Activated CD4-positive, alpha-beta memory T cell treated with anti-CD3 and anti-CD28 coated beads for 36 hours (primary cell): ENCODE results near the gene HDDC3. TPM values are rescaled to one million over a fixed set of nuclear protein-coding genes. Genes with fewer than 3 reads are reported as not detected.
A peak's percentile ranks its signal among the peaks of the same experiment; 100 is the strongest.

Experiments
- CTCF ChIA-PET: fragments of 350-600 bp; sonication (Branson Sonifier 250); formaldehyde crosslinking; loops from one replicate; lab custom pipeline; 2021; ENCODE audit warnings: antibody characterized with exemption, inconsistent platforms; lab: Charles Lee
- POLR2A ChIA-PET: fragments of 350-600 bp; sonication (Branson Sonifier 250); formaldehyde crosslinking; loops from one replicate; lab custom pipeline; 2021; ENCODE audit warnings: antibody characterized with exemption; lab: Charles Lee
- DNase-seq: peaks from one replicate; pipeline ENCODE4 v3.0.0-alpha.2; 2020
- H3K27ac Mint-ChIP-seq: one replicate; pipeline ENCODE4 v1.8.0; 2021; ENCODE audit warnings: mixed read lengths
- H3K27me3 Mint-ChIP-seq: one replicate; pipeline ENCODE4 v1.8.0; 2021; ENCODE audit warnings: mixed read lengths
- H3K36me3 Mint-ChIP-seq: one replicate; pipeline ENCODE4 v1.8.0; 2021; ENCODE audit warnings: mixed read lengths
- H3K4me1 Mint-ChIP-seq: one replicate; pipeline ENCODE4 v1.8.0; 2021; ENCODE audit warnings: low read depth, mixed read lengths
- H3K4me3 Mint-ChIP-seq: one replicate; pipeline ENCODE4 v1.8.0; 2021; ENCODE audit warnings: mild to moderate bottlenecking, mixed read lengths
- H3K9me3 Mint-ChIP-seq: one replicate; pipeline ENCODE4 v1.8.0; 2021; ENCODE audit warnings: mixed read lengths
- intact Hi-C: fragments of 100-400 bp; cut with micrococcal nuclease; formaldehyde crosslinking; loops from one replicate; pipeline ENCODE4 v1.15.1; 2023
- total RNA-seq, 2 experiments: library from RNA; stranded (reverse); gene quantifications; one replicate each; pipeline ENCODE4 v1.2.3, GENCODE V29; 2021

The HDDC3 gene
- total RNA-seq, 2 experiments from 2014 or later, result 45.0 to 45.8 TPM

DNA sequence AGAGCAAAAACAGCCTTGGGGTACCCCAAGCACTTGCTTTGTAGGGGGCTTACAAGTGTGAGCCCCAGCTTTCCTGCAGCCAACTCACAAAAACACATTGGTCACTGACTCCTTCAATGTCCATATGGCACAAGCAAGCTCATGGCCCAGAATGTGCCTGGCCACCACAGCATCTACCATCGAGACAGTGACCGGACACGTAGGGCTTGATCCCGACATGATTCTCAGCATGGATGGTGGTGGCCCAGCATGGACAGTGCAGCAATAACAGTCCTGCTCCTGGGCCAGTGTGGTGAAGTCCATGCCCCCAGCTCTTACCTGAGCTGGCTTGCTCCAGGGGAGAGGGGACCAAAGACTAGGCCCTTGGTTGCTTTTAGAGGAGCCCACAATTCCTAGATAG is 8.7 kb upstream of the HDDC3 start:
- Mint-ChIP-seq H3K36me3 (peaks cover 47% of the 10 kb centered on the region), H3K27me3 (no peaks in the 10 kb centered on the region), H3K27ac (no peak overlapping the region), H3K9me3 (no peaks in the 10 kb centered on the region), H3K4me1 (peaks cover 9% of the 10 kb centered on the region), H3K4me3 (no peak overlapping the region)
- ChIA-PET CTCF (interaction anchor here (5.3 kb wide), 1 partner anchor 8 kb away, joined by 48 read pairs; the partner anchor contains the start of genes HDDC3 and UNC45A), POLR2A (interaction anchor here (1.1 kb wide), 1 partner anchor 10 kb away, joined by 3 read pairs; no protein-coding TSS in a partner anchor)
- intact Hi-C loops, result no loop called here
- no peak for DNase-seq

DNA sequence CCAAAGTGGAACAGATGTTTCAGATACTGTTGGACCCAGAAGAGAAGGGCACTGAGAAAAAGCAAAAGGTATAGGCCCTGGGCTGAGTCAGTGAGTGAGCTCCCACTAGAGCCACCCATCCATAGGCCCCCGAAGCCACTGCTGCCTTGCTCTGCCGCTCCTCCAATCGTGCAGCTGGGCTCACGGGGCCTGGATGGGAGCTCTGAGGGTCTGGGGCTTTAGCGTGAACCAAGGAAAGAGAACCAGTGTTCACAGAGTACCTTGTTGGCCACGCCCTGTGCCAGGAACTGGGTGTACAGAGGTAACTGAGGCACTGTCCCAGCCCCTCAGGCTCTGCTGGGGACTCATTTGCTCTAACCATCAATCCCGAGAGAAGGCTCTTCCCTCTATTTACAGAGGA is 7.4 kb upstream of the HDDC3 start:
- no peaks in the 10 kb centered on the region for H3K9me3 Mint-ChIP-seq
- intact Hi-C loops, result loop anchor here (10.0 kb wide), 2 partner anchors 915 to 1045 kb away; partner anchors contain the start of genes AP3S2 and SLCO3A1
- peaks cover 13% of the 10 kb centered on the region for H3K4me1 Mint-ChIP-seq
- no peak overlapping the region for H3K27ac Mint-ChIP-seq
- peaks cover 44% of the 10 kb centered on the region for H3K36me3 Mint-ChIP-seq
- ChIA-PET POLR2A (interaction anchor here (0.6 kb wide), 1 partner anchor 91 kb away, joined by 3 read pairs; no protein-coding TSS in a partner anchor), CTCF (interaction anchor here (4.0 to 5.3 kb wide), 2 partner anchors 7 to 17 kb away, joined by 15 to 48 read pairs; partner anchors contain the start of genes HDDC3 and UNC45A)
- no peak overlapping the region for H3K4me3 Mint-ChIP-seq
- DNase-seq, result no peak
- H3K27me3 Mint-ChIP-seq, result no peaks in the 10 kb centered on the region

DNA sequence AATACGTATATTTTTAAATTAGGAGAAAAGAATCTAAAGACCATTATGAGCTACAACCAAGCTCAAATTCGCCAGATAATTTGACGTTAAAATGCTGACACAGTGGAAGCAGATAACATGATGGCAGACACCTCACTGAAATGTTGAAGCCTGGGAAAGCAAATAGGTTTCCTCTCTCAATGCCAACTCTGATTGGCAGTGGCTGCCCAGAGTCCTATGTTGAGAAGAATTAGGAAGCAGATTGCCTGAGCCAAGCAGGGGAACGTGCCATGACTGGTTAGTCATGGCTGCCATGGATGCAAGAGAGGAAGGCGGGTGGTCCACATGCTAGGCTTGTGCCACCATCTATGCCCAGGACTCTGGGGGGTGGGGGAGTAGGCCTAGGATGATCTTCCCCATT is 5.9 kb upstream of the HDDC3 start:
- DNase-seq, result no peak
- CTCF ChIA-PET, result interaction anchor here (4.0 to 9.4 kb wide), 2 partner anchors 18 to 35 kb away, joined by 15 to 231 read pairs; partner anchors contain the start of gene MAN2A2
- POLR2A ChIA-PET, result interaction anchor here (0.7 kb wide), 1 partner anchor 10 kb away, joined by 3 read pairs; no protein-coding TSS in a partner anchor
- Mint-ChIP-seq H3K27ac (no peak overlapping the region), H3K9me3 (no peaks in the 10 kb centered on the region), H3K4me3 (no peak overlapping the region), H3K36me3 (peaks cover 40% of the 10 kb centered on the region), H3K27me3 (no peaks in the 10 kb centered on the region), H3K4me1 (peaks cover 20% of the 10 kb centered on the region)
- intact Hi-C loops, result loop anchor here (10.0 kb wide), 2 partner anchors 917 to 1043 kb away; partner anchors contain the start of genes AP3S2 and SLCO3A1

DNA sequence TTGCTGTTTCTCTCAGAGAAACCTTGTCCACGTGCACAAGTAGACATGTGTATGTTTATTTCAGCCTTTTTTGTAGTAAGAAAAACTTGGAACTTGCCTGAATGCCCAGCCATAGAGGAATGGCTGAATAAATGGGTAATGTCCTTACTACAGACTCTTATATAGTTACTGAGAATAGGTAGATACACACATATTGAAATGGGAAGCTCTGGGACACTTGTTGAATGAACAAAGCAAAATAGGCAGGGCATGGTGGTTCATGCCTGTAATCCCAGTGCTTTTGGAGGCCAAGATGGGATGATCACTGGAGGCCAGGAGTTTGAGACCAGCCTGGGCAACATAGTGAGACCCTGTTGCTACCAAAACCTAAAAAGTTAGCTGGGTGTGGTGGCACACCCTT is 4.5 kb upstream of the HDDC3 start:
- ChIA-PET POLR2A (no interaction called here), CTCF (interaction anchor here (4.0 to 9.4 kb wide), 3 partner anchors 20 to 289 kb away, joined by 15 to 231 read pairs (median 41); partner anchors contain the start of gene MAN2A2)
- peak overlapping the region; percentile 84 for H3K4me3 Mint-ChIP-seq
- intact Hi-C loops, result loop anchor here (10.0 kb wide), 2 partner anchors 918 to 1042 kb away; partner anchors contain the start of genes AP3S2 and SLCO3A1
- H3K27ac Mint-ChIP-seq, result no peak overlapping the region
- no peaks in the 10 kb centered on the region for H3K9me3 Mint-ChIP-seq
- H3K4me1 Mint-ChIP-seq, result peaks cover 23% of the 10 kb centered on the region
- H3K27me3 Mint-ChIP-seq, result no peaks in the 10 kb centered on the region
- peaks cover 30% of the 10 kb centered on the region for H3K36me3 Mint-ChIP-seq
- no peak for DNase-seq

DNA sequence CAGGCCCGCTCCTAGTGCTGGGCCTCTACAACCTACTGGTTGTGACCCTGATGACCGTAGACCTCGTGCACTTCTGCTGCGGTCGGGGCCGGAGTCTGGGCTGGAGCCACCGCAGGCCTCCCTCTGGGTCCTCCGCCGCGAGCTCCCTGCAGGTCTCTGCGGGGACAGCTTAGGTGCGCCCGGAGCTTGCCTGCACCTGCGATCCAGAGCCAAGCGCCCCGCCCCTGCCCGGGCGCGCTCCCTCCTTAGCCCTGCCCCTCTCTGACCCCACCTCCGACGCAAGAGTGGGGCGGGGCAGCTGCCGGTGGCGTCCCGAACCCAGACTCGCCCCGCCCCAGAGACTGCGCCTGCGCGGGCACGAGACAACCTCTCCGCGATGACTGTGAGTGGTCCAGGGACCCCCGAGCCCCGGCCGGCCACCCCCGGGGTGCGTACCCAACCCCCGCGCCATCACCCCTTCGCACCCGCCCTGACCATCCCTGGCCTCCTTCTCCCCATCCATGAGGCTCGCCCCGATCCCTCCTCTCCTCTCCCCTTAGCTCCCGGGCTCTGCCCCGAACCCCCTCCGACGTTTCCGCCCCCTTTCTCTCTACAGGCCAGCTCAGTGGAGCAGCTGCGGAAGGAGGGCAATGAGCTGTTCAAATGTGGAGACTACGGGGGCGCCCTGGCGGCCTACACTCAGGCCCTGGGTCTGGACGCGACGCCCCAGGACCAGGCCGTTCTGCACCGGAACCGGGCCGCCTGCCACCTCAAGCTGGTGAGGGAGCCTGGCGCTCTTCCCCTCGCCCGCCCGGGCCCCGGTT is 2.8 kb upstream of the HDDC3 start, which contains the start of gene UNC45A:
UNC45A (plus strand) TSS at position 337 of the 803 bp plus-strand sequence; CDS start at position 377, 40 bp downstream.
- H3K27ac Mint-ChIP-seq, result peak within 1 kb of the TSS; percentile 82
- H3K27me3 Mint-ChIP-seq, result no peaks in the 10 kb centered on the region
- H3K4me3 Mint-ChIP-seq, result peak within 1 kb of the TSS; percentile 84
- peaks cover 36% of the 10 kb centered on the region for H3K4me1 Mint-ChIP-seq
- DNase-seq, result peak; percentile 95
- peaks cover 23% of the 10 kb centered on the region for H3K36me3 Mint-ChIP-seq
- no peaks in the 10 kb centered on the region for H3K9me3 Mint-ChIP-seq
- CTCF ChIA-PET, result interaction anchor here (0.6 to 9.4 kb wide), 20 partner anchors 7 to 675 kb away, joined by 3 to 231 read pairs (median 6); partner anchors contain the start of genes BLM, FES, MAN2A2 and RCCD1
- POLR2A ChIA-PET, result interaction anchor here (0.7 to 7.7 kb wide), 10 partner anchors 10 to 1042 kb away, joined by 3 to 82 read pairs (median 4); partner anchors contain the start of genes AP3S2, BLM, CIB1 and GDPGP1
- intact Hi-C loops, result loop anchor here (1.0 to 10.0 kb wide), 11 partner anchors 12 to 1040 kb away; partner anchors contain the start of genes AP3S2, BLM, CIB1 and GDPGP1

DNA sequence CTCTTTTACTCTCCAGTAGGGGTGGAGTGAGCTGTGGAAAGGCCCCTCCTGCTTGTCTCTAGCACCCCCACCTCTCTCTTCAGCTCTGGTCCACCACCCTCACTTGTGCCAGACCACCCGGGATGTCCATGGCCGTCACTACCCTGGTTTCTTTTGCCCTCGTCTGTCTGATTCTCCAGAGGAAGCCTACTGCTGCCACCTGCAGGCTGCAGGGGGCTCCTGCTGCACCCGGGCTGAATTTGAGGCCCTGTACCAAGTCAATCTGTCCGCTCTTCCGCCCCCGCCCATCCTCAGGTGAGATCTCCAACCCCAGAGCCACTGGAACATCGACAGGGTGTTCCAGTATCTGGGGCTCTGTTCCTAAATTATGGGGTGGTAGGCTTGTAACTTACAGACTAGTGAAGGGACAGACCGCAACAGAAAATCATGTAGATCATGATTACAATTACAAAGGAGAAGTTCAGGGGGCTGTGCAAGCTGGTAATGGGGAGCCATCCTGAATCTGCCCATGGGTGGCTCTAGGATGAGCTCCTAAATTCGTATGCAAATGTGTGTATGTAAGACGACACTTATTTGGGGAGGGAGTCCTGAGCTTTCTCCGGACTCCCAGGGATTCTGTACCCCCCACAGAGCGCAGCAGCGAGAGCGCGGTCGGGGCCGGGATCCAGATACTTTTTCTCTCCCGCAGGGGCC is 2.1 kb upstream of the HDDC3 start:
- intact Hi-C loops, result loop anchor here (1.0 to 10.0 kb wide), 9 partner anchors 11 to 1040 kb away; partner anchors contain the start of genes AP3S2, BLM, CIB1 and GDPGP1
- no peaks in the 10 kb centered on the region for H3K9me3 Mint-ChIP-seq
- H3K4me3 Mint-ChIP-seq, result peak overlapping the region; percentile 84
- H3K27me3 Mint-ChIP-seq, result no peaks in the 10 kb centered on the region
- POLR2A ChIA-PET, result interaction anchor here (0.7 to 7.7 kb wide), 8 partner anchors 11 to 1041 kb away, joined by 3 to 82 read pairs (median 4); partner anchors contain the start of genes AP3S2, CIB1, GDPGP1 and MAN2A2
- peaks cover 16% of the 10 kb centered on the region for H3K36me3 Mint-ChIP-seq
- peak; percentile 94 for DNase-seq
- CTCF ChIA-PET, result interaction anchor here (0.6 to 9.4 kb wide), 24 partner anchors 8 to 675 kb away, joined by 3 to 231 read pairs (median 6); partner anchors contain the start of genes BLM, FES, MAN2A2 and PRC1
- H3K27ac Mint-ChIP-seq, result peak overlapping the region; percentile 82
- peaks cover 40% of the 10 kb centered on the region for H3K4me1 Mint-ChIP-seq

DNA sequence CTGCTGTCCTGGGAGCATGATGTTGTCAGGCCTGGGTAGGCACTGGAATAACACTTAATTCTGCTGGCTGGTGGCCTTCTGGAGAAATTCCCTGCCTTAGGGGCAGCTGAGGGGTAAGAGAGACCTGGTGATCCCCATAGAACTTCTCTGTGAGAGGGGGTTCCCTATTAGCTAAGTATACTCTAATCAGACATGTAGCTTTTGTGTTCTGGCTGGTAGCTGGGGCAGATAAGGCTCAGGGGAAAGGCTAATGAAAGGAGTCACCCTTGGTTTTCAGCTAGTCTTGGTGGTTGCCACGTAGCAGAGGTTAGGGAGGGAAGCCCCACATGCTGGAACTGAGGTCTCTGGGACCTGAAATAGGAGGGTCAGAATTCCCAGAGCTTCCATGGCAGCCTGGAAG is 952 bp upstream of the HDDC3 start:
- ChIA-PET CTCF (interaction anchor here (0.7 to 9.4 kb wide), 28 partner anchors 9 to 613 kb away, joined by 3 to 231 read pairs (median 10); partner anchors contain the start of genes BLM, FES, FURIN and MAN2A2), POLR2A (interaction anchor here (0.9 to 7.7 kb wide), 5 partner anchors 10 to 60 kb away, joined by 3 to 82 read pairs (median 9); partner anchors contain the start of genes MAN2A2 and RCCD1)
- Mint-ChIP-seq H3K27ac (peak overlapping the region; percentile 100), H3K9me3 (no peaks in the 10 kb centered on the region), H3K36me3 (peaks cover 16% of the 10 kb centered on the region), H3K4me1 (peaks cover 46% of the 10 kb centered on the region), H3K27me3 (no peaks in the 10 kb centered on the region), H3K4me3 (peak overlapping the region; percentile 37)
- intact Hi-C loops, result loop anchor here (5.0 to 10.0 kb wide), 6 partner anchors 116 to 1038 kb away; partner anchors contain the start of genes AP3S2, CIB1, GDPGP1 and IQGAP1
- DNase-seq, result no peak

DNA sequence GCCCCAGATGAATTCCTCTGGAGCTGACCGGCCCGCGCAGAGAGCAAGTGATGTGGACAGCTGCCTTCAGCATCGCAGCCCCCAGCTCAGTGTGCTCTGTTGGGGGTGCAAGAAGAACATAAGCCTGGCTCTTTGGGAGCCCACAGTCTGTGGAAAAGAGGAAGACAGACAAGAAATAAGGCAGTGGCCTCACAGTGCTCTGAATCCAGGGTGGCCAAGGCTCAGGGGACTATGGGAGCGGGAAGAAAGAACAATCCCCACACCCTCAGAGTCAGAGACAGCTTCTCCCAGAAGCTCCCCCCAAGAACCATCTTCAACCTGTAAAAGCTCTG is 277 bp upstream of the HDDC3 start:
- no peak for DNase-seq
- Mint-ChIP-seq H3K4me3 (peak overlapping the region; percentile 99), H3K36me3 (peaks cover 14% of the 10 kb centered on the region), H3K27ac (peak overlapping the region; percentile 100), H3K4me1 (peaks cover 47% of the 10 kb centered on the region), H3K27me3 (no peaks in the 10 kb centered on the region), H3K9me3 (no peaks in the 10 kb centered on the region)
- intact Hi-C loops, result loop anchor here (5.0 to 10.0 kb wide), 6 partner anchors 115 to 1038 kb away; partner anchors contain the start of genes AP3S2, CIB1, GDPGP1 and IQGAP1
- ChIA-PET POLR2A (interaction anchor here (0.7 to 7.7 kb wide), 11 partner anchors 10 to 702 kb away, joined by 3 to 82 read pairs (median 4); partner anchors contain the start of genes BLM, MAN2A2 and VPS33B), CTCF (interaction anchor here (0.7 to 9.4 kb wide), 37 partner anchors 9 to 614 kb away, joined by 3 to 231 read pairs (median 6); partner anchors contain the start of genes BLM, FES, MAN2A2 and PRC1)

DNA sequence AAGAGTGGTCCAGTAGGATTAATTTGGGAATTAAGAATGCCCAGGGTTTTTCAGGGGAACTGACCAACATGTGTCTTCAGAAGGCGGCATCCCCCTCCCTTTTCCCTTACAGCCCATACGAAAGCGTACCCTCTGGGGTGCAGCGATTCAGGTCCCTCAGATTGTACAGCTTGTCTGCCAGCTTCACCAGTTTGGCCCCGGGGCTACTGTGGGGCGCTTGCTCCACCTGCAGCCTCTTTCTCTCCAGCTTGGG is 848 bp downstream of the HDDC3 start:
- Mint-ChIP-seq H3K4me3 (peak overlapping the region; percentile 99), H3K27me3 (no peaks in the 10 kb centered on the region), H3K27ac (peak overlapping the region; percentile 100), H3K36me3 (peaks cover 9% of the 10 kb centered on the region), H3K9me3 (no peaks in the 10 kb centered on the region), H3K4me1 (peaks cover 43% of the 10 kb centered on the region)
- DNase-seq, result no peak
- ChIA-PET POLR2A (interaction anchor here (0.7 to 7.7 kb wide), 15 partner anchors 9 to 701 kb away, joined by 3 to 82 read pairs (median 5); partner anchors contain the start of genes BLM, MAN2A2, RCCD1 and VPS33B), CTCF (interaction anchor here (0.6 to 9.4 kb wide), 36 partner anchors 8 to 611 kb away, joined by 3 to 231 read pairs (median 6); partner anchors contain the start of genes BLM, FES, MAN2A2 and PRC1)
- intact Hi-C loops, result loop anchor here (1.0 to 10.0 kb wide), 10 partner anchors 59 to 1037 kb away; partner anchors contain the start of genes AP3S2, CIB1, GDPGP1 and IQGAP1

DNA sequence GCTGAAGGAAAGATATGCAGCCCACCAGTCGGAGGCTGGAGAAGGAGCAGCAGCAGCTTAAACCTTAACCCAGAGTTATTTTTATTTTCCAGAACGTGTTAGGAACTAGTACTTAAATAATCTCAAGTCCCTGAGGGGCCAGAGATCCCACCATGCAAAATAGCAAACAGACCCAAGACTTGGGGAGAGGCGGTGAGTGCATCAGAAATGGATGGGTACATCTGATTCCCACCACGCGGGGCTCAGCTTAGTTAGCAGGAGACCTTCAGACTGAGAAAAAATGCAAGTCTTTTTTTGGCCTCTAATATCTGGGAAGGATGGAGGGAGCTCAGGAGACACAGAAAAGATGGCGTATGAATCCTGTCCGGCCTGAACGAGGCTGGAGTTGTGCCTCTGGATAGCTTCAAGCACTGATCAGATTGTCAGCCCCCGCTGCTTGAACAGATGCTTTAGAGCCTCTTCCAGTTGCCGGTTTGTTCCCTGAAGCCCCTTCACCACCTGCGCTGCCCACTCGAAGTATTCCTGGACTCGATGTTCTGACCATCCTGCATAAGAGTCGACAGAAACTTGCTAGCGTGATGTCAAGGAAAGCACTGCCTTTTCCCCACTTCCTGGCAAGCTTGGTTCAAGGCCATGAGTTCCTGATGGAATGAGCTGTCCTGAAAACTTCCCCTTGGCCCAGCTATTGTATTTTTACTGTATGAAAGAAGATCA is 1.3 kb downstream of the HDDC3 start:
- H3K27me3 Mint-ChIP-seq, result no peaks in the 10 kb centered on the region
- H3K4me1 Mint-ChIP-seq, result peaks cover 38% of the 10 kb centered on the region
- H3K36me3 Mint-ChIP-seq, result peaks cover 5% of the 10 kb centered on the region

More for the DNA sequence above, 1.3 kb downstream of the HDDC3 start:
- intact Hi-C loops, result loop anchor here (1.0 to 10.0 kb wide), 11 partner anchors 58 to 1036 kb away; partner anchors contain the start of genes AP3S2, CIB1, GDPGP1 and IQGAP1
- POLR2A ChIA-PET, result interaction anchor here (0.9 to 7.7 kb wide), 13 partner anchors 8 to 283 kb away, joined by 3 to 82 read pairs (median 5); partner anchors contain the start of genes BLM, MAN2A2, RCCD1 and VPS33B
- peak overlapping the region; percentile 100 for H3K27ac Mint-ChIP-seq
- peak overlapping the region; percentile 99 for H3K4me3 Mint-ChIP-seq
- H3K9me3 Mint-ChIP-seq, result no peaks in the 10 kb centered on the region
- CTCF ChIA-PET, result interaction anchor here (0.6 to 9.4 kb wide), 32 partner anchors 8 to 611 kb away, joined by 3 to 231 read pairs (median 6); partner anchors contain the start of genes BLM, FES, MAN2A2 and PRC1
- peak; percentile 20 for DNase-seq
